DND-41 (cell line): ENCODE data around the gene CNDP2.

Experiments
- ATAC-seq: fragments of 200-7000 bp; cut with Tn5 transposase; 3 replicates; pipeline ENCODE4 v1.9.1; 2021; ENCODE audit warnings: low read depth; ENCODE audit not compliant: insufficient read depth
- DNase-seq: peaks from one replicate; pipeline ENCODE4 v3.0.0-alpha.2; 2020
- H2AFZ ChIP-seq: 2 replicates; pipeline ENCODE4 v1.6.0; 2012; ENCODE audit warnings: low read depth, low read length
- H3K27ac ChIP-seq: 2 replicates; pipeline ENCODE4 v1.5.1; 2012; ENCODE audit warnings: low read length, inconsistent platforms
- H3K27me3 ChIP-seq: fragments of 200-600 bp; sonication (generic); 2 replicates; pipeline ENCODE4 v1.6.0; 2012; ENCODE audit warnings: low read length, mild to moderate bottlenecking, inconsistent platforms; ENCODE audit not compliant: insufficient read depth, poor library complexity
- H3K36me3 ChIP-seq: 2 replicates; pipeline ENCODE4 v1.5.1; 2012; ENCODE audit warnings: low read length, inconsistent platforms; ENCODE audit not compliant: insufficient read depth
- H3K4me1 ChIP-seq: 2 replicates; pipeline ENCODE4 v1.5.1; 2012; ENCODE audit warnings: mild to moderate bottlenecking, low read length; ENCODE audit not compliant: insufficient read depth
- H3K4me2 ChIP-seq: 2 replicates; pipeline ENCODE4 v1.6.0; 2012; ENCODE audit warnings: mild to moderate bottlenecking, moderate library complexity, low read length, inconsistent platforms; ENCODE audit not compliant: insufficient read depth
- H3K4me3 ChIP-seq, 2 experiments: fragments of 200-600 bp in 1 of 2; shearing (Covaris generic) in 1 of 2; 2 replicates each; pipeline ENCODE4 v1.5.1; 2012 to 2016; ENCODE audit warnings: inconsistent platforms in 2 of 2, low read length in 2 of 2, mild to moderate bottlenecking in 2 of 2, low read depth in 1 of 2, moderate library complexity in 1 of 2
- H3K79me2 ChIP-seq: 2 replicates; pipeline ENCODE4 v1.6.0; 2012; ENCODE audit warnings: low read length, inconsistent platforms; ENCODE audit not compliant: insufficient read depth
- H3K9ac ChIP-seq: 2 replicates; pipeline ENCODE4 v1.6.0; 2012; ENCODE audit warnings: low read depth, mild to moderate bottlenecking, inconsistent platforms, low read length, moderate library complexity
- H3K9me3 ChIP-seq: 2 replicates; pipeline ENCODE4 v1.5.1; 2012; ENCODE audit warnings: low read length, moderate library complexity, mild to moderate bottlenecking, inconsistent platforms; ENCODE audit not compliant: insufficient read depth, severe bottlenecking
- H4K20me1 ChIP-seq: 2 replicates; pipeline ENCODE4 v1.6.0; 2012; ENCODE audit warnings: low read length; ENCODE audit not compliant: insufficient read depth
- EZH2 ChIP-seq: IDR thresholded peaks from 3 replicates; pipeline ENCODE4 v1.6.1; 2012; ENCODE audit warnings: borderline replicate concordance, low read depth, mild to moderate bottlenecking, moderate library complexity, low read length, inconsistent platforms; ENCODE audit not compliant: severe bottlenecking
- TF ChIP-seq, protein P1 (sequence below): IDR thresholded peaks from 2 replicates; pipeline ENCODE4 v1.5.1; 2012; ENCODE audit warnings: borderline replicate concordance, low read length, moderate library complexity, mild to moderate bottlenecking; ENCODE audit not compliant: poor library complexity, severe bottlenecking; ENCODE audit errors: extremely low read depth

Gene CNDP2

DNA sequence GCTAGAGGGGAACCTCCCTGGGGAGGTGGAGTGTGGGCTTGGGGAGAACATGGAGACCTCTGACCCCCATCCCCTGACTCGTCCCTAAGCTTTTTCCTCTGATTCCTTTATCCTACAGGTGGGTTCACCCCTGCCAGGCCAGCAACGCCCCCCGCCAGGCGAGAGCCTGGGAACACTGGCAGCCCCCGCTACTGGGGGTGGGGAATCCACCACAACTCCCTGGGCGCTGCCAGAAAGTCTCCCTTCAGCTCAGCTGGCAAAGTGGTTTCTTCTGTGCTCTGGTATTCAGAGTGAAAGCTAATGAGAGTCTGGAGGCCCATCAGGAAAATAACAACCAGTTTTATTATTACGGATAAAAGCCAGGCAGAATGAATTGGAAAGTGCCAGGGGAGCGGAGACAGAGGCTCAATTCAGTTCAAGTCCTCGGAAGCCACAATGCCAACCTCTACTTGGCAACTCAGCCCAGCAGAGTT lies 41.8 kb upstream of the CNDP2 start:
- no peak overlapping the region for H3K27ac ChIP-seq
- DNase-seq (no peak), ATAC-seq (no peak)
- TF ChIP-seq EZH2: no peak
- TF ChIP-seq, protein P1, sequence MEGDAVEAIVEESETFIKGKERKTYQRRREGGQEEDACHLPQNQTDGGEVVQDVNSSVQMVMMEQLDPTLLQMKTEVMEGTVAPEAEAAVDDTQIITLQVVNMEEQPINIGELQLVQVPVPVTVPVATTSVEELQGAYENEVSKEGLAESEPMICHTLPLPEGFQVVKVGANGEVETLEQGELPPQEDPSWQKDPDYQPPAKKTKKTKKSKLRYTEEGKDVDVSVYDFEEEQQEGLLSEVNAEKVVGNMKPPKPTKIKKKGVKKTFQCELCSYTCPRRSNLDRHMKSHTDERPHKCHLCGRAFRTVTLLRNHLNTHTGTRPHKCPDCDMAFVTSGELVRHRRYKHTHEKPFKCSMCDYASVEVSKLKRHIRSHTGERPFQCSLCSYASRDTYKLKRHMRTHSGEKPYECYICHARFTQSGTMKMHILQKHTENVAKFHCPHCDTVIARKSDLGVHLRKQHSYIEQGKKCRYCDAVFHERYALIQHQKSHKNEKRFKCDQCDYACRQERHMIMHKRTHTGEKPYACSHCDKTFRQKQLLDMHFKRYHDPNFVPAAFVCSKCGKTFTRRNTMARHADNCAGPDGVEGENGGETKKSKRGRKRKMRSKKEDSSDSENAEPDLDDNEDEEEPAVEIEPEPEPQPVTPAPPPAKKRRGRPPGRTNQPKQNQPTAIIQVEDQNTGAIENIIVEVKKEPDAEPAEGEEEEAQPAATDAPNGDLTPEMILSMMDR: no peak
- peaks cover 5% of the 10 kb centered on the region for H3K27me3 ChIP-seq
- H3K79me2 ChIP-seq: no peaks in the 10 kb centered on the region
- H3K4me3 ChIP-seq: no peak overlapping the region
- no peaks in the 10 kb centered on the region for H3K36me3 ChIP-seq
- H4K20me1 ChIP-seq: no peaks in the 10 kb centered on the region
- no peak overlapping the region for H3K4me2 ChIP-seq
- no peak overlapping the region for H3K9ac ChIP-seq
- no peak overlapping the region for H2AFZ ChIP-seq
- no peaks in the 10 kb centered on the region for H3K9me3 ChIP-seq
- no peaks in the 10 kb centered on the region for H3K4me1 ChIP-seq

GRCh38 chr18:74455386-74455785 lies 40.8 kb upstream of the CNDP2 start:
- H3K9ac ChIP-seq: no peak overlapping the region

GRCh38 chr18:74456017-74456348 lies 40.2 kb upstream of the CNDP2 start:
- no peak for ATAC-seq
- H3K4me1 ChIP-seq: no peaks in the 10 kb centered on the region
- no peak overlapping the region for H3K4me2 ChIP-seq
- no peaks in the 10 kb centered on the region for H3K79me2 ChIP-seq
- H3K27me3 ChIP-seq: peaks cover 5% of the 10 kb centered on the region
- H4K20me1 ChIP-seq: no peaks in the 10 kb centered on the region
- H2AFZ ChIP-seq: no peak overlapping the region
- no peak for DNase-seq
- no peak overlapping the region for H3K27ac ChIP-seq
- no peak overlapping the region for H3K4me3 ChIP-seq
- no peaks in the 10 kb centered on the region for H3K9me3 ChIP-seq
- TF ChIP-seq, protein P1: no peak
- no peak for TF ChIP-seq EZH2
- H3K9ac ChIP-seq: no peak overlapping the region
- H3K36me3 ChIP-seq: no peaks in the 10 kb centered on the region

More at GRCh38 chr18:74455386-74455785, 40.8 kb upstream of the CNDP2 start:
- H3K9me3 ChIP-seq: no peaks in the 10 kb centered on the region
- no peak overlapping the region for H3K4me3 ChIP-seq
- no peak for TF ChIP-seq EZH2
- TF ChIP-seq, protein P1: no peak
- DNase-seq (no peak), ATAC-seq (no peak)
- H3K27ac ChIP-seq: no peak overlapping the region
- no peaks in the 10 kb centered on the region for H3K79me2 ChIP-seq
- no peak overlapping the region for H2AFZ ChIP-seq
- no peaks in the 10 kb centered on the region for H4K20me1 ChIP-seq
- H3K4me1 ChIP-seq: no peaks in the 10 kb centered on the region
- no peak overlapping the region for H3K4me2 ChIP-seq
- peaks cover 5% of the 10 kb centered on the region for H3K27me3 ChIP-seq
- H3K36me3 ChIP-seq: no peaks in the 10 kb centered on the region
